Measurements from ENCODE around the gene ARID3A.

ARID3A gene

GRCh38 chr19:976476-976875 is 50.6 kb downstream of the ARID3A start:
- H3K27ac ChIP-seq: no peak overlapping the region
- H3K4me2 ChIP-seq: no peak overlapping the region
- H3K4me1 ChIP-seq: peaks cover 0 to 7% (median 5%) of the 10 kb centered on the region in 10 experiments; a peak in 6 of 20 replicates
- no peak overlapping the region for H3K9ac ChIP-seq
- H3K27me3 ChIP-seq: no peaks in the 10 kb centered on the region
- peaks cover 10 to 43% (median 25%) of the 10 kb centered on the region in 11 experiments for H3K36me3 ChIP-seq
- H3K9me3 ChIP-seq (replicated peaks in 1 of 11): peaks cover 0 to 4% (median 0%) of the 10 kb centered on the region in 11 experiments; a peak in 2 of 22 replicates
- no peak for TF ChIP-seq Cebpa-rat (IDR thresholded peaks at IDR 0.05)
- peaks cover 0 to 38% (median 0%) of the 10 kb centered on the region in 11 experiments; a peak in 5 of 22 replicates for H4K20me1 ChIP-seq
- no peak overlapping the region for H3K4me3 ChIP-seq

DNA sequence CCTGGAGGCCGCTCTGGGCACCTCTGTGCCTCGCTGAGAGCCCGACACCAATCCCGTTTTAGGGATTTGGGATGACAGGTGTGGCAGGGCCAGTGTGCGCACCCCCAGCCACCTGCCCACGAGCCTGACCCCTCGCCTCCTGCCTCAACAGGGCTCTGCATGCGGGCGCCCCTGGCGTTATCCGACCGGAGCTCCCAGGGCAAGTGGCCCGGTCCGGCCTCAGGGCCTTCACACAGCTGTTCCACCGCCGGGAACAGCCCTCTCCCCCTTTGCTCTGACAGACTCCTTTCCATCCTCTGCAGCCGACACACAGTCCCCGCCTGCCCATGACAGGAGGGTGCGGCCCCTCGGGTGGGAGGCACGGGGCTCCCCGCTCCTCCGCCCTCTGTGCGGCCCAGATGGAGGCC is 51.2 kb downstream of the ARID3A start:
- no peak overlapping the region for H3K4me2 ChIP-seq
- H4K20me1 ChIP-seq: peaks cover 0 to 38% (median 0%) of the 10 kb centered on the region in 11 experiments; a peak in 5 of 22 replicates
- H3K4me3 ChIP-seq: no peak overlapping the region
- peaks cover 0 to 8% (median 6%) of the 10 kb centered on the region in 10 experiments; a peak in 6 of 20 replicates for H3K4me1 ChIP-seq
- no peaks in the 10 kb centered on the region for H3K9me3 ChIP-seq (replicated peaks in 1 of 11)
- no peak for TF ChIP-seq Cebpa-rat (IDR thresholded peaks at IDR 0.05)
- no peak overlapping the region; a peak in 2 of 22 replicates for H3K9ac ChIP-seq
- no peaks in the 10 kb centered on the region for H3K27me3 ChIP-seq
- no peak overlapping the region for H3K27ac ChIP-seq
- peaks cover 4 to 37% (median 20%) of the 10 kb centered on the region in 11 experiments; a peak in 20 of 22 replicates for H3K36me3 ChIP-seq

DNA sequence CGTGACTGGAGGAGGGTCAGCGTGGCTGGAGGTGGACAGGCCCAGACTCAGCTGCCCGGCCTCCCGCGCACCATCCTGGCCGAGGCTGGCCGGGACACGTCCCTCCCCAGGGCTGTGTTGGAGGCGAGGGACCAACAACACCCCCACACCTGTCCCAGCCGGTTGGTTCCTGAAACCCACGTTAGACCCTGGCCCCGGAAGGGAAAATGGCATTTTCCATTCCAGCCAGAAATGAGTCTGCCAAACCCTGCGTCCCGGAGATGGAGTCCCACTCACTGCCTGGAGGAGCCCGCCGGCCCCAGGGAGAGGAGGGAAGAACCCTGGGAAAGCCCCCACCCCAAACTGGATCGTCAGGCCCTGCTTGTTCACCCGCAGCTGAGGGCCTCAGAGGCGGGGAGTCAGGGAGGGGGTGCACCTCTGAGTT is 53.5 kb downstream of the ARID3A start:
- peaks cover 0 to 22% (median 0%) of the 10 kb centered on the region in 11 experiments; a peak in 4 of 22 replicates for H4K20me1 ChIP-seq
- no peak overlapping the region for H3K27ac ChIP-seq
- no peak for TF ChIP-seq Cebpa-rat (IDR thresholded peaks at IDR 0.05)
- peaks cover 14 to 24% (median 19%) of the 10 kb centered on the region in 10 experiments; a peak in 19 of 20 replicates for H3K4me1 ChIP-seq
- peaks cover 0 to 15% (median 0%) of the 10 kb centered on the region in 11 experiments; a peak in 7 of 22 replicates for H3K36me3 ChIP-seq
- H3K9ac ChIP-seq: no peak overlapping the region
- no peaks in the 10 kb centered on the region for H3K9me3 ChIP-seq (replicated peaks in 1 of 11)
- no peak overlapping the region for H3K4me2 ChIP-seq
- H3K4me3 ChIP-seq: no peak overlapping the region
- H3K27me3 ChIP-seq: no peaks in the 10 kb centered on the region

DNA sequence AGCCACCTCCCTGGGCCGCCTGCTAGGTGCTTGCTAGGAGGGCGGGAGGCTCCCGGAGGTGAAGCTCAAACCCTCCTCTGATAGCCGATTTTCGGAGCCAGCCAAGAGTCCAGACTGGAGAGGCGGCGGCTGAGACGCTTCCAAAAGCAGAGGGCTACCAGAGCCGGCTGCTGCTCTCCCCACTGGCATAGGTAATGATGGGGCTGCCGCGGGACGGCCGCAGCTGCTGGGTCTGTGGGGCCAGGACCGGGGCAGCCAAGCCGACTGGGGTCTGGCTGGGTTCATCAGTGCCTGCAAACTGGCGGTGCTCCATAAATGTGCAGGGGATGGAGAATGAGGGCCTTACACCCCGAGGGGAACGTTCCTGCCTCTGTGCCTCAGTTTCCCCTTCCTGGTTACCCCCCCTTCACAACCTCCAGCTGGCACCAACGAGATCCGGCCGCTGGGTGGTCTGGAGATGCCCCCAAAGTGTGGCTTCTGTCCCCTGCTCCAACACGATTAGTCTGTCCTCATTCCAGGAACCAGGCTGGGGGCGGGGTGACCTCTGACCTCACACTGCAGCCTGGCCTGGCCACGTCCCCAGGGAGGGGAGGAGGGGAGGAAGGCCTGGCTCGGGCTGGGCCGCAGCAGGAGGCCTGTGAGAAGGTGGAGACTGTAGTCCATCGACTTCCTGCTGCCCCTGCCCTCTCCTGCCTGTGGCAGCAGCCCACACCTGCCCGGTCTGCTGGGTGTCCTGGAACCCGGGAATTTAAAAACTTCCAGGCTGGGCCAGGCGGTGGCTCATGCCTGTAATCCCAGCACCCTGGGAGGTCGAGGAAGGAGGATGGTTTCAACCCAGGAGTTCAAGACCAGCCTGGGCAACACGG is 54.5 kb downstream of the ARID3A start:
- H3K9me3 ChIP-seq (replicated peaks in 1 of 11): no peaks in the 10 kb centered on the region
- no peak overlapping the region for H3K4me3 ChIP-seq
- H3K36me3 ChIP-seq: peaks cover 0 to 7% (median 0%) of the 10 kb centered on the region in 11 experiments; a peak in 3 of 22 replicates
- TF ChIP-seq Cebpa-rat (IDR thresholded peaks at IDR 0.05): no peak
- H3K4me1 ChIP-seq: peaks cover 21 to 32% (median 27%) of the 10 kb centered on the region in 10 experiments
- peak overlapping the region in 5 of 11 experiments; percentile 5 to 56 (median 19); a peak in 6 of 22 replicates for H3K4me2 ChIP-seq
- no peaks in the 10 kb centered on the region for H3K27me3 ChIP-seq
- no peak overlapping the region for H3K27ac ChIP-seq
- no peak overlapping the region for H3K9ac ChIP-seq
- peaks cover 0 to 19% (median 7%) of the 10 kb centered on the region in 11 experiments; a peak in 14 of 22 replicates for H4K20me1 ChIP-seq

DNA sequence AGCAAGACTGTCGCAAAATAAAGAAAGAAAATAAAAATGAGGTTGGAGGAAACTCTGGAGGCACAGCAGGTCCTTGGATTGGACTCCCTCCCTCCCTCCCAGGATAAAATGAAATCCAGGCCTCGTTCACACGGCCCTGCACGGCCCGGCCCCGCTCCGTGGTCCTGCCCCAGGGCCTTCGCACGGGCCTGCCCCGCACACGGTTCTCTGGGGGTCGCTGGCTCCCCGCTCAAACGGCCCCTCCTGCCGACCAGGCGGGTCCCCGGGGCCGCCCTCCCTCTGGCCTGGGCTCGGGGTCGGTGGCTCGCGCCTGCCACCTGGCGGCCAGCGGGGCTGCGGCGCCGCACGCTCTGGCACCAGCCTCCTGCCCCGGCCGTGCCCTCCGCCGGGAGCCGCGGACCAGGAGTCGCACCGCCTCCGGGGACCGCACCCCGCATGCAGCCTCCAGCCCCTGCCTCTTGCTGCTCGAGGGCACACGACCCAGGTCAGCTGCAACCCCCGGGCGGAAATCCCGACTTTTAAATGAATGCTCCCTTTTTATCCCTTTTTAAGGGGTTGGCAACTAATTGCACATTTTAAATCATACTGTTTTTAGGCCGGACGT is 56.8 kb downstream of the ARID3A start:
- Histone ChIP-seq H3K9me3 (replicated peaks in 1 of 11) (no peaks in the 10 kb centered on the region), H3K36me3 (peaks cover 12 to 23% (median 22%) of the 10 kb centered on the region in 11 experiments), H3K4me3 (peak overlapping the region in 5 of 10 experiments; percentile 2 to 49 (median 33); a peak in 8 of 20 replicates), H3K27me3 (no peaks in the 10 kb centered on the region), H3K9ac (peak overlapping the region; percentile 38 to 94 (median 60); a peak in 14 of 22 replicates), H3K4me1 (peaks cover 24 to 40% (median 32%) of the 10 kb centered on the region in 10 experiments), H3K27ac (peak overlapping the region in 1 of 11 experiments; percentile 91; a peak in 2 of 22 replicates), H3K4me2 (peak overlapping the region; percentile 72 to 96 (median 88)), H4K20me1 (peaks cover 0 to 29% (median 15%) of the 10 kb centered on the region in 11 experiments; a peak in 15 of 22 replicates)
- TF ChIP-seq Cebpa-rat (IDR thresholded peaks at IDR 0.05): no peak

GRCh38 chr19:984165-984967 is 58.5 kb downstream of the ARID3A start, which contains the start of gene WDR18:
WDR18 (plus strand) TSS chr19:984345; CDS start chr19:984354, 9 bp downstream.
- Histone ChIP-seq H3K9ac (peak within 1 kb of the TSS; percentile 82 to 94 (median 87)), H3K4me2 (peak within 1 kb of the TSS; percentile 72 to 99 (median 90)), H4K20me1 (peaks cover 0 to 45% (median 24%) of the 10 kb centered on the region in 11 experiments; a peak in 17 of 22 replicates), H3K27me3 (no peaks in the 10 kb centered on the region), H3K27ac (peak within 1 kb of the TSS; percentile 81 to 93 (median 86)), H3K36me3 (peaks cover 19 to 37% (median 32%) of the 10 kb centered on the region in 11 experiments), H3K4me3 (peak within 1 kb of the TSS; percentile 83 to 98 (median 93)), H3K9me3 (replicated peaks in 1 of 11) (no peaks in the 10 kb centered on the region), H3K4me1 (peaks cover 31 to 55% (median 45%) of the 10 kb centered on the region in 10 experiments)
- TF ChIP-seq Cebpa-rat (IDR thresholded peaks at IDR 0.05): no peak

GRCh38 chr19:986083-986482 is 60.2 kb downstream of the ARID3A start:
- Histone ChIP-seq H3K4me2 (peak overlapping the region in 1 of 11 experiments; percentile 88; a peak in 1 of 22 replicates), H3K9me3 (replicated peaks in 1 of 11) (0 out of 22 replicates have a peak, but pooled peaks cover 0 to 4% (median 0%) of the 10 kb centered on the region in 11 experiments), H3K9ac (peak overlapping the region in 3 of 11 experiments; percentile 15 to 87 (median 34); a peak in 1 of 22 replicates), H3K4me1 (peaks cover 26 to 55% (median 44%) of the 10 kb centered on the region in 10 experiments), H4K20me1 (peaks cover 0 to 62% (median 30%) of the 10 kb centered on the region in 11 experiments; a peak in 19 of 22 replicates), H3K27me3 (no peaks in the 10 kb centered on the region), H3K36me3 (peaks cover 31 to 54% (median 50%) of the 10 kb centered on the region in 11 experiments), H3K4me3 (no peak overlapping the region), H3K27ac (no peak overlapping the region)
- TF ChIP-seq Cebpa-rat (IDR thresholded peaks at IDR 0.05): no peak

GRCh38 chr19:988081-988480 is 62.2 kb downstream of the ARID3A start:
- H3K4me3 ChIP-seq: no peak overlapping the region
- peak overlapping the region in 5 of 11 experiments; percentile 4 to 45 (median 9); a peak in 5 of 22 replicates for H3K9ac ChIP-seq
- H4K20me1 ChIP-seq: peaks cover 0 to 75% (median 42%) of the 10 kb centered on the region in 11 experiments; a peak in 19 of 22 replicates
- H3K4me2 ChIP-seq: peak overlapping the region in 4 of 11 experiments; percentile 12 to 59 (median 27); a peak in 4 of 22 replicates
- no peaks in the 10 kb centered on the region for H3K27me3 ChIP-seq
- H3K27ac ChIP-seq: no peak overlapping the region
- H3K36me3 ChIP-seq: peaks cover 38 to 68% (median 63%) of the 10 kb centered on the region in 11 experiments
- TF ChIP-seq Cebpa-rat (IDR thresholded peaks at IDR 0.05): no peak
- peaks cover 24 to 49% (median 38%) of the 10 kb centered on the region in 10 experiments for H3K4me1 ChIP-seq
- 0 out of 22 replicates have a peak, but pooled peaks cover 0 to 5% (median 0%) of the 10 kb centered on the region in 11 experiments for H3K9me3 ChIP-seq (replicated peaks in 1 of 11)
